NT2/D1 (cell line): ENCODE results near the gene CELF2.

Experiments used
- DNase-seq: peaks from one replicate; pipeline ENCODE4 v3.0.0-alpha.2; 2011; ENCODE audit warnings: low read depth, low spot score
- H3K27me3 ChIP-seq: 2 replicates; pipeline ENCODE4 v1.6.0; 2011; ENCODE audit warnings: mild to moderate bottlenecking; ENCODE audit not compliant: insufficient read length, insufficient read depth
- H3K36me3 ChIP-seq: 2 replicates; pipeline ENCODE4 v1.6.1; 2011; ENCODE audit warnings: mild to moderate bottlenecking, low read length, mixed read lengths; ENCODE audit not compliant: insufficient read depth, insufficient read length
- H3K4me1 ChIP-seq: 2 replicates; pipeline ENCODE4 v1.5.1; 2011; ENCODE audit not compliant: insufficient read depth, insufficient read length
- H3K4me3 ChIP-seq: 2 replicates; pipeline ENCODE4 v1.5.1; 2011; ENCODE audit warnings: low read depth; ENCODE audit not compliant: insufficient read length
- H3K9ac ChIP-seq: 2 replicates; pipeline ENCODE4 v1.6.0; 2011; ENCODE audit warnings: low read depth; ENCODE audit not compliant: insufficient read length
- H3K9me3 ChIP-seq: 2 replicates; pipeline ENCODE4 v1.5.1; 2011; ENCODE audit warnings: mild to moderate bottlenecking, low read length; ENCODE audit not compliant: insufficient read depth
- SUZ12 ChIP-seq: IDR thresholded peaks from 2 replicates; pipeline ENCODE4 v1.6.1; 2011; ENCODE audit not compliant: insufficient read length, insufficient read depth; ENCODE audit errors: extremely low read depth
- YY1 ChIP-seq: IDR thresholded peaks from 2 replicates; pipeline ENCODE4 v1.6.1; 2011; ENCODE audit not compliant: insufficient read length, insufficient read depth
- ZNF274 ChIP-seq: IDR thresholded peaks from 2 replicates; pipeline ENCODE4 v1.6.1; 2011; ENCODE audit warnings: mild to moderate bottlenecking, low read depth, low read length

CELF2 gene

GRCh38 chr10:11050301-11051287 is 32.9 kb downstream of the CELF2 start:
- no peaks in the 10 kb centered on the region for H3K27me3 ChIP-seq
- no peak for DNase-seq
- H3K4me1 ChIP-seq: no peaks in the 10 kb centered on the region
- no peak overlapping the region for H3K4me3 ChIP-seq
- H3K9me3 ChIP-seq: no peaks in the 10 kb centered on the region
- H3K36me3 ChIP-seq: no peaks in the 10 kb centered on the region
- no peak overlapping the region for H3K9ac ChIP-seq
- no peak for TF ChIP-seq YY1
- TF ChIP-seq ZNF274: no peak
- TF ChIP-seq SUZ12: no peak

- TF ChIP-seq ZNF274 (no peak), SUZ12 (no peak), YY1 (no peak)
- no peak for DNase-seq
- Histone ChIP-seq H3K4me1 (no peaks in the 10 kb centered on the region), H3K36me3 (no peaks in the 10 kb centered on the region), H3K4me3 (no peak overlapping the region), H3K27me3 (no peaks in the 10 kb centered on the region), H3K9ac (no peak overlapping the region), H3K9me3 (no peaks in the 10 kb centered on the region)
Observed at GRCh38 chr10:11057018-11057417, 39.3 kb downstream of the CELF2 start.

- no peaks in the 10 kb centered on the region for H3K9me3 ChIP-seq
- H3K27me3 ChIP-seq: no peaks in the 10 kb centered on the region
- no peak overlapping the region for H3K4me3 ChIP-seq
- H3K4me1 ChIP-seq: no peaks in the 10 kb centered on the region
- no peaks in the 10 kb centered on the region for H3K36me3 ChIP-seq
- no peak for DNase-seq
- TF ChIP-seq ZNF274: no peak
- no peak for TF ChIP-seq SUZ12
- no peak for TF ChIP-seq YY1
- H3K9ac ChIP-seq: no peak overlapping the region
Observed at GRCh38 chr10:11057448-11057847, 39.8 kb downstream of the CELF2 start.

GRCh38 chr10:11057994-11058393 is 40.3 kb downstream of the CELF2 start:
- H3K4me1 ChIP-seq: no peaks in the 10 kb centered on the region
- no peak overlapping the region for H3K9ac ChIP-seq
- TF ChIP-seq ZNF274: no peak
- no peak for TF ChIP-seq YY1
- TF ChIP-seq SUZ12: no peak
- no peak for DNase-seq
- H3K9me3 ChIP-seq: no peaks in the 10 kb centered on the region
- no peaks in the 10 kb centered on the region for H3K36me3 ChIP-seq
- H3K4me3 ChIP-seq: no peak overlapping the region
- H3K27me3 ChIP-seq: no peaks in the 10 kb centered on the region

- Histone ChIP-seq H3K27me3 (no peaks in the 10 kb centered on the region), H3K9me3 (no peaks in the 10 kb centered on the region), H3K4me1 (no peaks in the 10 kb centered on the region), H3K9ac (no peak overlapping the region), H3K4me3 (no peak overlapping the region), H3K36me3 (no peaks in the 10 kb centered on the region)
- no peak for DNase-seq
- TF ChIP-seq YY1 (no peak), ZNF274 (no peak), SUZ12 (no peak)
Observed at GRCh38 chr10:11058965-11059364, 41.3 kb downstream of the CELF2 start.

GRCh38 chr10:11063856-11064255 is 46.2 kb downstream of the CELF2 start:
- Histone ChIP-seq H3K9me3 (no peaks in the 10 kb centered on the region), H3K4me1 (no peaks in the 10 kb centered on the region), H3K4me3 (no peak overlapping the region), H3K27me3 (no peaks in the 10 kb centered on the region), H3K36me3 (no peaks in the 10 kb centered on the region), H3K9ac (no peak overlapping the region)
- no peak for DNase-seq
- TF ChIP-seq ZNF274 (no peak), SUZ12 (no peak), YY1 (no peak)

GRCh38 chr10:11064832-11065231 is 47.2 kb downstream of the CELF2 start:
- Histone ChIP-seq H3K27me3 (no peaks in the 10 kb centered on the region), H3K9me3 (no peaks in the 10 kb centered on the region), H3K9ac (no peak overlapping the region), H3K4me1 (no peaks in the 10 kb centered on the region), H3K4me3 (no peak overlapping the region), H3K36me3 (no peaks in the 10 kb centered on the region)
- no peak for DNase-seq
- no peak for TF ChIP-seq SUZ12
- TF ChIP-seq ZNF274: no peak
- TF ChIP-seq YY1: no peak

- no peaks in the 10 kb centered on the region for H3K36me3 ChIP-seq
- H3K27me3 ChIP-seq: no peaks in the 10 kb centered on the region
- TF ChIP-seq YY1: no peak
- TF ChIP-seq SUZ12: no peak
- TF ChIP-seq ZNF274: no peak
Observed at GRCh38 chr10:11065567-11065966, 47.9 kb downstream of the CELF2 start.

More at GRCh38 chr10:11065567-11065966, 47.9 kb downstream of the CELF2 start:
- Histone ChIP-seq H3K9ac (no peak overlapping the region), H3K9me3 (no peaks in the 10 kb centered on the region), H3K4me3 (no peak overlapping the region), H3K4me1 (no peaks in the 10 kb centered on the region)
- DNase-seq: no peak
